Aorta (tissue), 5 donors: Measurements from ENCODE around the gene RASAL1. TPM values are rescaled to one million over a fixed set of nuclear protein-coding genes. Genes with fewer than 3 reads are reported as not detected.

ENCODE experiments used
- ATAC-seq: fragments of 200-7000 bp; cut with Tn5 transposase; one replicate; pipeline ENCODE4 v1.9.1; 2022; ENCODE audit warnings: moderate library complexity; ENCODE audit not compliant: low FRiP score
- DNase-seq, 2 donors: peaks; one replicate each; pipeline ENCODE4 v3.0.0-alpha.2; 2020
- H3K27ac ChIP-seq, 2 donors: one replicate each; pipeline ENCODE4 v1.5.1; 2013; ENCODE audit warnings: low read length in 2 of 2, mild to moderate bottlenecking in 2 of 2, moderate library complexity in 2 of 2, control low read depth in 1 of 2, inconsistent platforms in 1 of 2, low read depth in 1 of 2
- H3K27me3 ChIP-seq, 2 donors: one replicate each; pipeline ENCODE4 v1.6.1; 2013; ENCODE audit warnings: control low read depth in 1 of 2, low read length in 1 of 2, mild to moderate bottlenecking in 1 of 2, moderate library complexity in 1 of 2; ENCODE audit not compliant: insufficient read depth in 2 of 2, control insufficient read depth in 1 of 2
- H3K36me3 ChIP-seq, 2 donors: one replicate each; pipeline ENCODE4 v1.6.1; 2013; ENCODE audit warnings: control low read depth in 1 of 2, low read length in 1 of 2, mild to moderate bottlenecking in 1 of 2; ENCODE audit not compliant: insufficient read depth in 2 of 2, control insufficient read depth in 1 of 2
- H3K4me1 ChIP-seq, 2 donors: one replicate each; pipeline ENCODE4 v1.6.1; 2013; ENCODE audit warnings: low read length in 2 of 2, control low read depth in 1 of 2, mild to moderate bottlenecking in 1 of 2, moderate library complexity in 1 of 2; ENCODE audit not compliant: insufficient read depth in 2 of 2, control insufficient read depth in 1 of 2
- H3K4me3 ChIP-seq, 2 donors: one replicate each; pipeline ENCODE4 v1.5.1; 2013; ENCODE audit warnings: low read length in 2 of 2, control low read depth in 1 of 2, mild to moderate bottlenecking in 1 of 2
- H3K9me3 ChIP-seq: one replicate; pipeline ENCODE4 v1.6.1; 2013; ENCODE audit warnings: mild to moderate bottlenecking, low read length; ENCODE audit not compliant: control insufficient read depth
- WGBS, 2 donors: extraction: QIAGEN DNeasy Blood & Tissue Kit; methylation state at CpG; one replicate each; pipeline ENCODE4 v1.1.7; 2013; 5-methylcytosine and 5-hydroxymethylcytosine counted together
- intact Hi-C, 2 donors: fragments of 100-400 bp; cut with DNase I; formaldehyde crosslinking; loops; one replicate each; pipeline versions ENCODE4 v1.14.2 to v1.15.0; 2022
- polyA plus RNA-seq, 2 donors: library from polyadenylated mRNA; stranded (reverse); fragments of 200-250 nt; gene quantifications; one replicate each; pipeline ENCODE4 v1.2.3, GENCODE V29; 2013
- total RNA-seq, 2 donors: library from RNA; stranded (reverse); fragmentation: NEBNext Ultra II Directional; extraction: Animal tissue kit (Norgen Biotek cat#: 25700); gene quantifications; one replicate each; pipeline ENCODE4 v1.2.1, GENCODE V29; 2021
- donor health status: healthy with polysubstance abuse.
- donor health status: Bipolar disorder and iron deficiency.
- donor health status: DM: no; HTN: no; CAD: no.
- donor health status: DM: no; HTN: no; CAD: no.
- donor health status: DM: yes; HTN: yes; CAD: no.

Gene RASAL1
- total and polyA plus RNA-seq, 4 donors = not detected

GRCh38 chr12:113174461-113175384 lies 39.2 kb upstream of the RASAL1 start:
- H3K4me3 ChIP-seq = no peak overlapping the region
- ATAC-seq (peak; percentile 86), DNase-seq (peak; percentile 81 to 93)
- no peaks in the 10 kb centered on the region for H3K9me3 ChIP-seq
- intact Hi-C loops = loop anchor here (1.0 to 5.0 kb wide), 2 partner anchors 126 to 127 kb away; no protein-coding TSS in a partner anchor
- H3K27ac ChIP-seq = no peak overlapping the region
- H3K27me3 ChIP-seq = no peaks in the 10 kb centered on the region
- peaks cover 22 to 28% of the 10 kb centered on the region in 2 donors for H3K36me3 ChIP-seq
- H3K4me1 ChIP-seq = no peaks in the 10 kb centered on the region
- 57 to 58% methylated on average over 32 of the region's 32 CpGs for WGBS, 2 donors

- no peaks in the 10 kb centered on the region for H3K9me3 ChIP-seq
- DNase-seq (peak in 1 of 2 donors; percentile 34), ATAC-seq (no peak)
- intact Hi-C loops = no loop called here
- no peak overlapping the region for H3K27ac ChIP-seq
- H3K4me1 ChIP-seq = no peaks in the 10 kb centered on the region
- peaks cover 24 to 28% of the 10 kb centered on the region in 2 donors for H3K36me3 ChIP-seq
- 88 to 90% methylated on average over 7 of the region's 7 CpGs for WGBS, 2 donors
- H3K27me3 ChIP-seq = no peaks in the 10 kb centered on the region
- no peak overlapping the region for H3K4me3 ChIP-seq
Observed at GRCh38 chr12:113173081-113173698, 37.6 kb upstream of the RASAL1 start.

GRCh38 chr12:113172185-113172584 lies 36.6 kb upstream of the RASAL1 start:
- 96% methylated on average over 20 of the region's 20 CpGs for WGBS, 2 donors
- peaks cover 18 to 25% of the 10 kb centered on the region in 2 donors for H3K36me3 ChIP-seq
- intact Hi-C loops = no loop called here

GRCh38 chr12:113171543-113171942 lies 36.0 kb upstream of the RASAL1 start:
- Histone ChIP-seq H3K36me3 (peaks cover 15 to 19% of the 10 kb centered on the region in 2 donors), H3K4me3 (no peak overlapping the region), H3K9me3 (no peaks in the 10 kb centered on the region), H3K4me1 (no peaks in the 10 kb centered on the region), H3K27ac (no peak overlapping the region), H3K27me3 (no peaks in the 10 kb centered on the region)
- intact Hi-C loops = no loop called here
- ATAC-seq = no peak
- 95% methylated on average over 9 of the region's 9 CpGs for WGBS, 2 donors
- no peak for DNase-seq

More at GRCh38 chr12:113172185-113172584, 36.6 kb upstream of the RASAL1 start:
- no peak for ATAC-seq
- no peak for DNase-seq
- no peaks in the 10 kb centered on the region for H3K9me3 ChIP-seq
- H3K27ac ChIP-seq = no peak overlapping the region
- no peaks in the 10 kb centered on the region for H3K4me1 ChIP-seq
- H3K27me3 ChIP-seq = no peaks in the 10 kb centered on the region
- H3K4me3 ChIP-seq = no peak overlapping the region

- WGBS, 2 donors = 94% methylated on average over 4 of the region's 4 CpGs
Observed at GRCh38 chr12:113170926-113171325, 35.4 kb upstream of the RASAL1 start.

GRCh38 chr12:113170457-113170856 lies 34.9 kb upstream of the RASAL1 start:
- ATAC-seq = no peak
- no peaks in the 10 kb centered on the region for H3K27me3 ChIP-seq
- no peak overlapping the region for H3K4me3 ChIP-seq
- no peaks in the 10 kb centered on the region for H3K9me3 ChIP-seq
- intact Hi-C loops = no loop called here
- DNase-seq = no peak
- H3K4me1 ChIP-seq = no peaks in the 10 kb centered on the region
- 89 to 90% methylated on average over 5 of the region's 5 CpGs for WGBS, 2 donors
- H3K27ac ChIP-seq = no peak overlapping the region
- peaks cover 15 to 23% of the 10 kb centered on the region in 2 donors for H3K36me3 ChIP-seq

More at GRCh38 chr12:113170926-113171325, 35.4 kb upstream of the RASAL1 start:
- no peaks in the 10 kb centered on the region for H3K27me3 ChIP-seq
- H3K9me3 ChIP-seq = no peaks in the 10 kb centered on the region
- no peaks in the 10 kb centered on the region for H3K4me1 ChIP-seq
- DNase-seq = no peak
- no peak for ATAC-seq
- H3K4me3 ChIP-seq = no peak overlapping the region
- peaks cover 15 to 18% of the 10 kb centered on the region in 2 donors for H3K36me3 ChIP-seq
- no peak overlapping the region for H3K27ac ChIP-seq
- intact Hi-C loops = no loop called here

- intact Hi-C loops = no loop called here
- Histone ChIP-seq H3K4me1 (no peaks in the 10 kb centered on the region), H3K36me3 (peaks cover 15 to 28% of the 10 kb centered on the region in 2 donors), H3K9me3 (no peaks in the 10 kb centered on the region), H3K27ac (no peak overlapping the region), H3K27me3 (no peaks in the 10 kb centered on the region), H3K4me3 (no peak overlapping the region)
- DNase-seq (peak in 1 of 2 donors; percentile 36), ATAC-seq (no peak)
- WGBS, 2 donors = 92 to 94% methylated on average over 13 of the region's 13 CpGs
Observed at GRCh38 chr12:113169697-113170096, 34.1 kb upstream of the RASAL1 start.

- 93% methylated on average over 10 of the region's 10 CpGs for WGBS, 2 donors
- Histone ChIP-seq H3K27ac (no peak overlapping the region), H3K36me3 (peaks cover 14 to 30% of the 10 kb centered on the region in 2 donors), H3K4me1 (no peaks in the 10 kb centered on the region), H3K4me3 (no peak overlapping the region), H3K27me3 (no peaks in the 10 kb centered on the region), H3K9me3 (no peaks in the 10 kb centered on the region)
- intact Hi-C loops = no loop called here
- ATAC-seq = no peak
- DNase-seq = no peak
Observed at GRCh38 chr12:113167868-113168267, 32.3 kb upstream of the RASAL1 start.
